Stimulated activated naive B cell treated with anti-CD40 and anti-IgM and Interleukin-4, amounts not matched to agents 10 μg/mL and 1 μg/mL and 100 μg/mL, for 72 hours (primary cell): Measurements from ENCODE around the gene ASB2.

Source experiments
- ATAC-seq, 2 donors: fragments of 150-1000 bp; cut with Tn5 transposase; replicated peaks; 2 replicates each; pipeline ENCODE4 v1.10.0; 2021; ENCODE audit warnings: moderate library complexity in 1 of 2
- DNase-seq: peaks from one replicate; pipeline ENCODE4 v3.0.0; 2021
- H3K27ac Mint-ChIP-seq: one replicate; pipeline ENCODE4 v1.8.0; 2022; ENCODE audit warnings: mild to moderate bottlenecking, mixed read lengths
- H3K27me3 Mint-ChIP-seq, 2 donors: one replicate each; pipeline ENCODE4 v1.8.0; 2022; ENCODE audit warnings: mixed read lengths in 2 of 2
- H3K36me3 Mint-ChIP-seq, 2 donors: one replicate each; pipeline ENCODE4 v1.8.0; 2022; ENCODE audit warnings: mixed read lengths in 2 of 2, mild to moderate bottlenecking in 1 of 2
- H3K4me1 Mint-ChIP-seq, 2 donors: one replicate each; pipeline ENCODE4 v1.8.0; 2022; ENCODE audit warnings: mixed read lengths in 2 of 2, mild to moderate bottlenecking in 1 of 2
- H3K4me3 Mint-ChIP-seq, 2 donors: one replicate each; pipeline ENCODE4 v1.8.0; 2022; ENCODE audit warnings: mild to moderate bottlenecking in 2 of 2, mixed read lengths in 2 of 2, moderate library complexity in 1 of 2
- H3K9me3 Mint-ChIP-seq, 2 donors: one replicate each; pipeline ENCODE4 v1.8.0; 2022; ENCODE audit warnings: mixed read lengths in 2 of 2, mild to moderate bottlenecking in 1 of 2

Gene ASB2

GRCh38 chr14:93994919-93995682 lies 18.7 kb upstream of the ASB2 start:
- Mint-ChIP-seq H3K9me3 (no peaks in the 10 kb centered on the region), H3K36me3 (no peaks in the 10 kb centered on the region), H3K27ac (no peak overlapping the region), H3K4me3 (no peak overlapping the region), H3K4me1 (peaks cover 12 to 24% of the 10 kb centered on the region in 2 donors), H3K27me3 (peaks cover 59 to 79% of the 10 kb centered on the region in 2 donors)
- ATAC-seq = peak; percentile 30
- no peak for DNase-seq

- peaks cover 52 to 72% of the 10 kb centered on the region in 2 donors for H3K27me3 Mint-ChIP-seq
- H3K4me3 Mint-ChIP-seq = no peak overlapping the region
- no peak for ATAC-seq
- no peaks in the 10 kb centered on the region for H3K36me3 Mint-ChIP-seq
- no peaks in the 10 kb centered on the region for H3K9me3 Mint-ChIP-seq
- no peak overlapping the region for H3K27ac Mint-ChIP-seq
- H3K4me1 Mint-ChIP-seq = peaks cover 17 to 27% of the 10 kb centered on the region in 2 donors
- DNase-seq = no peak
Observed at GRCh38 chr14:93993382-93993781, 17.0 kb upstream of the ASB2 start.

- H3K36me3 Mint-ChIP-seq = no peaks in the 10 kb centered on the region
- H3K4me1 Mint-ChIP-seq = peaks cover 17 to 19% of the 10 kb centered on the region in 2 donors
- peaks cover 46 to 66% of the 10 kb centered on the region in 2 donors for H3K27me3 Mint-ChIP-seq
- peak overlapping the region; percentile 60 for H3K27ac Mint-ChIP-seq
- H3K4me3 Mint-ChIP-seq = no peak overlapping the region
- no peaks in the 10 kb centered on the region for H3K9me3 Mint-ChIP-seq
- ATAC-seq = no peak
- no peak for DNase-seq
Observed at GRCh38 chr14:93991649-93992048, 15.3 kb upstream of the ASB2 start.

- Mint-ChIP-seq H3K27me3 (peaks cover 43 to 62% of the 10 kb centered on the region in 2 donors), H3K36me3 (no peaks in the 10 kb centered on the region), H3K4me3 (no peak overlapping the region), H3K27ac (no peak overlapping the region), H3K9me3 (no peaks in the 10 kb centered on the region), H3K4me1 (peaks cover 17% of the 10 kb centered on the region in 2 donors)
- DNase-seq = no peak
- no peak for ATAC-seq
Observed at GRCh38 chr14:93991212-93991611, 14.8 kb upstream of the ASB2 start.

- Mint-ChIP-seq H3K9me3 (no peaks in the 10 kb centered on the region), H3K36me3 (no peaks in the 10 kb centered on the region), H3K27me3 (peaks cover 43 to 64% of the 10 kb centered on the region in 2 donors), H3K4me3 (peak overlapping the region in 1 of 2 donors; percentile 31), H3K4me1 (peaks cover 17% of the 10 kb centered on the region in 2 donors), H3K27ac (peak overlapping the region; percentile 10)
- peak; percentile 51 for DNase-seq
- ATAC-seq = peak; percentile 88 to 91
Observed at GRCh38 chr14:93989939-93990338, 13.6 kb upstream of the ASB2 start.

GRCh38 chr14:93987815-93988476 lies 11.6 kb upstream of the ASB2 start:
- Mint-ChIP-seq H3K4me1 (peaks cover 17 to 19% of the 10 kb centered on the region in 2 donors), H3K27me3 (peaks cover 50 to 74% of the 10 kb centered on the region in 2 donors), H3K9me3 (no peaks in the 10 kb centered on the region), H3K4me3 (no peak overlapping the region), H3K27ac (no peak overlapping the region), H3K36me3 (no peaks in the 10 kb centered on the region)
- DNase-seq (no peak), ATAC-seq (no peak)

GRCh38 chr14:93987376-93987775 lies 11.0 kb upstream of the ASB2 start:
- peaks cover 17 to 19% of the 10 kb centered on the region in 2 donors for H3K4me1 Mint-ChIP-seq
- no peak overlapping the region for H3K4me3 Mint-ChIP-seq
- no peak for DNase-seq
- H3K36me3 Mint-ChIP-seq = no peaks in the 10 kb centered on the region
- H3K9me3 Mint-ChIP-seq = no peaks in the 10 kb centered on the region
- H3K27ac Mint-ChIP-seq = no peak overlapping the region
- H3K27me3 Mint-ChIP-seq = peaks cover 47 to 74% of the 10 kb centered on the region in 2 donors
- ATAC-seq = no peak

GRCh38 chr14:93986955-93987354 lies 10.6 kb upstream of the ASB2 start:
- no peak overlapping the region for H3K4me3 Mint-ChIP-seq
- H3K36me3 Mint-ChIP-seq = no peaks in the 10 kb centered on the region
- ATAC-seq (no peak), DNase-seq (no peak)
- H3K9me3 Mint-ChIP-seq = no peaks in the 10 kb centered on the region
- peaks cover 48 to 74% of the 10 kb centered on the region in 2 donors for H3K27me3 Mint-ChIP-seq
- H3K27ac Mint-ChIP-seq = no peak overlapping the region
- H3K4me1 Mint-ChIP-seq = peaks cover 17 to 19% of the 10 kb centered on the region in 2 donors

GRCh38 chr14:93984987-93985410 lies 8.6 kb upstream of the ASB2 start:
- Mint-ChIP-seq H3K36me3 (no peaks in the 10 kb centered on the region), H3K4me1 (peaks cover 14 to 23% of the 10 kb centered on the region in 2 donors), H3K9me3 (no peaks in the 10 kb centered on the region), H3K4me3 (no peak overlapping the region), H3K27ac (no peak overlapping the region), H3K27me3 (peaks cover 51 to 72% of the 10 kb centered on the region in 2 donors)
- DNase-seq = no peak
- no peak for ATAC-seq

- Mint-ChIP-seq H3K27ac (no peak overlapping the region), H3K27me3 (peaks cover 51 to 68% of the 10 kb centered on the region in 2 donors), H3K4me3 (no peak overlapping the region), H3K4me1 (peaks cover 7 to 25% of the 10 kb centered on the region in 2 donors), H3K9me3 (no peaks in the 10 kb centered on the region), H3K36me3 (no peaks in the 10 kb centered on the region)
- ATAC-seq = no peak
- DNase-seq = no peak
Observed at GRCh38 chr14:93984070-93984469, 7.7 kb upstream of the ASB2 start.

- DNase-seq (no peak), ATAC-seq (no peak)
- peaks cover 2 to 6% of the 10 kb centered on the region in 2 donors for H3K9me3 Mint-ChIP-seq
- H3K4me1 Mint-ChIP-seq = peaks cover 16 to 41% of the 10 kb centered on the region in 2 donors
- H3K27me3 Mint-ChIP-seq = peaks cover 51 to 60% of the 10 kb centered on the region in 2 donors
- H3K27ac Mint-ChIP-seq = no peak overlapping the region
- no peak overlapping the region for H3K4me3 Mint-ChIP-seq
- H3K36me3 Mint-ChIP-seq = peaks cover 6 to 7% of the 10 kb centered on the region in 2 donors
Observed at GRCh38 chr14:93982230-93983007, 6.0 kb upstream of the ASB2 start.

- Mint-ChIP-seq H3K4me3 (no peak overlapping the region), H3K27me3 (peaks cover 47 to 59% of the 10 kb centered on the region in 2 donors), H3K27ac (peak overlapping the region; percentile 71), H3K36me3 (peaks cover 11 to 12% of the 10 kb centered on the region in 2 donors), H3K4me1 (peaks cover 21 to 50% of the 10 kb centered on the region in 2 donors), H3K9me3 (peaks cover 6 to 10% of the 10 kb centered on the region in 2 donors)
- ATAC-seq (no peak), DNase-seq (no peak)
Observed at GRCh38 chr14:93981316-93982229, 5.2 kb upstream of the ASB2 start.

GRCh38 chr14:93980456-93981201 lies 4.3 kb upstream of the ASB2 start:
- DNase-seq (no peak), ATAC-seq (no peak)
- Mint-ChIP-seq H3K9me3 (peaks cover 7 to 11% of the 10 kb centered on the region in 2 donors), H3K27me3 (peaks cover 49 to 63% of the 10 kb centered on the region in 2 donors), H3K27ac (peak overlapping the region; percentile 20), H3K4me1 (peaks cover 27 to 59% of the 10 kb centered on the region in 2 donors), H3K4me3 (peak overlapping the region in 1 of 2 donors; percentile 30), H3K36me3 (peaks cover 15 to 16% of the 10 kb centered on the region in 2 donors)
